ENCODE results near the gene CTNNA2. TPM values are rescaled to one million over a fixed set of nuclear protein-coding genes. Genes with fewer than 3 reads are reported as not detected.
"Not testable (repeated sequence)": the region's sequence is repeated elsewhere in the genome, so short reads cannot be mapped to it uniquely, and the experiment has no call there.

The CTNNA2 gene
- polyA plus RNA-seq, 4 donors, result 0.27 to 2.8 (median 1.3) TPM; not detected in 1

- Histone ChIP-seq H3K36me3 (ENCODE audit: control insufficient read depth in 3 of 3, insufficient read depth in 2 of 3, low read depth in 1 of 3, low read length in 3 of 3) (no peaks in the 10 kb centered on the region), H3K27me3 (ENCODE audit: control insufficient read depth in 3 of 3, insufficient read depth in 3 of 3, low read length in 3 of 3) (no peaks in the 10 kb centered on the region), H3K4me3 (ENCODE audit: low read depth in 1 of 3, low read length in 3 of 3) (no peak overlapping the region), H3K27ac (ENCODE audit: low read depth in 1 of 3, low read length in 2 of 3) (no peak overlapping the region), H3K9me3 (ENCODE audit: control insufficient read depth in 2 of 2, insufficient read depth in 1 of 2, low read depth in 1 of 2, low read length in 1 of 2) (no peaks in the 10 kb centered on the region), H3K4me1 (ENCODE audit: control insufficient read depth in 3 of 3, insufficient read depth in 2 of 3, low read depth in 1 of 3, low read length in 2 of 3) (peaks cover 0 to 8% (median 4%) of the 10 kb centered on the region in 3 donors)
- 81 to 94% (median 92%) methylated on average over 4 of the region's 4 CpGs for WGBS, 3 donors
- FAIRE-seq (no peak), DNase-seq (no peak)
Measured at GRCh38 chr2:80141007-80141726, 628.3 kb downstream of the CTNNA2 start.

- Histone ChIP-seq H3K36me3 (ENCODE audit: control insufficient read depth in 3 of 3, insufficient read depth in 2 of 3, low read depth in 1 of 3, low read length in 3 of 3) (no peaks in the 10 kb centered on the region), H3K4me3 (ENCODE audit: low read depth in 1 of 3, low read length in 3 of 3) (no peak overlapping the region), H3K4me1 (ENCODE audit: control insufficient read depth in 3 of 3, insufficient read depth in 2 of 3, low read depth in 1 of 3, low read length in 2 of 3) (peaks cover 0 to 4% (median 0%) of the 10 kb centered on the region in 3 donors), H3K27me3 (ENCODE audit: control insufficient read depth in 3 of 3, insufficient read depth in 3 of 3, low read length in 3 of 3) (no peaks in the 10 kb centered on the region), H3K9me3 (ENCODE audit: control insufficient read depth in 2 of 2, insufficient read depth in 1 of 2, low read depth in 1 of 2, low read length in 1 of 2) (no peaks in the 10 kb centered on the region), H3K27ac (ENCODE audit: low read depth in 1 of 3, low read length in 2 of 3) (no peak overlapping the region)
- DNase-seq (peak; percentile 10 to 60), FAIRE-seq (no peak)
- 72 to 74% (median 73%) methylated on average over 4 of the region's 4 CpGs for WGBS, 3 donors
Measured at GRCh38 chr2:80145499-80145898, 632.6 kb downstream of the CTNNA2 start.

GRCh38 chr2:80146757-80147156, 633.9 kb downstream of the CTNNA2 start:
- not testable (repeated sequence) for H3K36me3 ChIP-seq (ENCODE audit: control insufficient read depth in 3 of 3, insufficient read depth in 2 of 3, low read depth in 1 of 3, low read length in 3 of 3); H3K27ac ChIP-seq (ENCODE audit: low read depth in 1 of 3, low read length in 2 of 3); H3K9me3 ChIP-seq (ENCODE audit: control insufficient read depth in 2 of 2, insufficient read depth in 1 of 2, low read depth in 1 of 2, low read length in 1 of 2); FAIRE-seq; H3K4me1 ChIP-seq (ENCODE audit: control insufficient read depth in 3 of 3, insufficient read depth in 2 of 3, low read depth in 1 of 3, low read length in 2 of 3); DNase-seq; H3K27me3 ChIP-seq (ENCODE audit: control insufficient read depth in 3 of 3, insufficient read depth in 3 of 3, low read length in 3 of 3); H3K4me3 ChIP-seq (ENCODE audit: low read depth in 1 of 3, low read length in 3 of 3)
- 88 to 95% (median 91%) methylated on average over 5 of the region's 5 CpGs for WGBS, 3 donors

GRCh38 chr2:80147690-80148089, 634.8 kb downstream of the CTNNA2 start:
- Histone ChIP-seq H3K4me3 (ENCODE audit: low read depth in 1 of 3, low read length in 3 of 3) (no peak overlapping the region), H3K36me3 (ENCODE audit: control insufficient read depth in 3 of 3, insufficient read depth in 2 of 3, low read depth in 1 of 3, low read length in 3 of 3) (no peaks in the 10 kb centered on the region), H3K9me3 (ENCODE audit: control insufficient read depth in 2 of 2, insufficient read depth in 1 of 2, low read depth in 1 of 2, low read length in 1 of 2) (no peaks in the 10 kb centered on the region), H3K27me3 (ENCODE audit: control insufficient read depth in 3 of 3, insufficient read depth in 3 of 3, low read length in 3 of 3) (no peaks in the 10 kb centered on the region), H3K27ac (ENCODE audit: low read depth in 1 of 3, low read length in 2 of 3) (no peak overlapping the region), H3K4me1 (ENCODE audit: control insufficient read depth in 3 of 3, insufficient read depth in 2 of 3, low read depth in 1 of 3, low read length in 2 of 3) (peaks cover 0 to 4% (median 0%) of the 10 kb centered on the region in 3 donors)
- FAIRE-seq, result no peak
- no peak for DNase-seq
- 71 to 81% (median 76%) methylated on average over 3 of the region's 3 CpGs for WGBS, 3 donors

GRCh38 chr2:80148906-80149305, 636.1 kb downstream of the CTNNA2 start:
- DNase-seq (no peak), FAIRE-seq (no peak)

GRCh38 chr2:80149991-80150390, 637.1 kb downstream of the CTNNA2 start:
- Histone ChIP-seq H3K36me3 (ENCODE audit: control insufficient read depth in 3 of 3, insufficient read depth in 2 of 3, low read depth in 1 of 3, low read length in 3 of 3) (no peaks in the 10 kb centered on the region), H3K4me3 (ENCODE audit: low read depth in 1 of 3, low read length in 3 of 3) (no peak overlapping the region), H3K4me1 (ENCODE audit: control insufficient read depth in 3 of 3, insufficient read depth in 2 of 3, low read depth in 1 of 3, low read length in 2 of 3) (peaks cover 0 to 4% (median 0%) of the 10 kb centered on the region in 3 donors), H3K27ac (ENCODE audit: low read depth in 1 of 3, low read length in 2 of 3) (no peak overlapping the region), H3K9me3 (ENCODE audit: control insufficient read depth in 2 of 2, insufficient read depth in 1 of 2, low read depth in 1 of 2, low read length in 1 of 2) (no peaks in the 10 kb centered on the region), H3K27me3 (ENCODE audit: control insufficient read depth in 3 of 3, insufficient read depth in 3 of 3, low read length in 3 of 3) (no peaks in the 10 kb centered on the region)
- DNase-seq (no peak), FAIRE-seq (no peak)
- 68 to 90% (median 81%) methylated on average over 1 of the region's 1 CpG for WGBS, 3 donors

More at GRCh38 chr2:80148906-80149305, 636.1 kb downstream of the CTNNA2 start:
- Histone ChIP-seq H3K27me3 (ENCODE audit: control insufficient read depth in 3 of 3, insufficient read depth in 3 of 3, low read length in 3 of 3) (no peaks in the 10 kb centered on the region), H3K9me3 (ENCODE audit: control insufficient read depth in 2 of 2, insufficient read depth in 1 of 2, low read depth in 1 of 2, low read length in 1 of 2) (no peaks in the 10 kb centered on the region), H3K27ac (ENCODE audit: low read depth in 1 of 3, low read length in 2 of 3) (no peak overlapping the region), H3K36me3 (ENCODE audit: control insufficient read depth in 3 of 3, insufficient read depth in 2 of 3, low read depth in 1 of 3, low read length in 3 of 3) (no peaks in the 10 kb centered on the region), H3K4me1 (ENCODE audit: control insufficient read depth in 3 of 3, insufficient read depth in 2 of 3, low read depth in 1 of 3, low read length in 2 of 3) (peaks cover 0 to 4% (median 0%) of the 10 kb centered on the region in 3 donors), H3K4me3 (ENCODE audit: low read depth in 1 of 3, low read length in 3 of 3) (no peak overlapping the region)
- WGBS, 3 donors, result 91 to 92% (median 92%) methylated on average over 2 of the region's 2 CpGs

GRCh38 chr2:80151248-80151647, 638.4 kb downstream of the CTNNA2 start:
- Histone ChIP-seq H3K36me3 (ENCODE audit: control insufficient read depth in 3 of 3, insufficient read depth in 2 of 3, low read depth in 1 of 3, low read length in 3 of 3) (no peaks in the 10 kb centered on the region), H3K4me3 (ENCODE audit: low read depth in 1 of 3, low read length in 3 of 3) (no peak overlapping the region), H3K4me1 (ENCODE audit: control insufficient read depth in 3 of 3, insufficient read depth in 2 of 3, low read depth in 1 of 3, low read length in 2 of 3) (no peaks in the 10 kb centered on the region), H3K27ac (ENCODE audit: low read depth in 1 of 3, low read length in 2 of 3) (no peak overlapping the region), H3K9me3 (ENCODE audit: control insufficient read depth in 2 of 2, insufficient read depth in 1 of 2, low read depth in 1 of 2, low read length in 1 of 2) (no peaks in the 10 kb centered on the region), H3K27me3 (ENCODE audit: control insufficient read depth in 3 of 3, insufficient read depth in 3 of 3, low read length in 3 of 3) (no peaks in the 10 kb centered on the region)
- FAIRE-seq (no peak), DNase-seq (no peak)

- Histone ChIP-seq H3K9me3 (ENCODE audit: control insufficient read depth in 2 of 2, insufficient read depth in 1 of 2, low read depth in 1 of 2, low read length in 1 of 2) (no peaks in the 10 kb centered on the region), H3K27ac (ENCODE audit: low read depth in 1 of 3, low read length in 2 of 3) (no peak overlapping the region), H3K4me1 (ENCODE audit: control insufficient read depth in 3 of 3, insufficient read depth in 2 of 3, low read depth in 1 of 3, low read length in 2 of 3) (no peaks in the 10 kb centered on the region), H3K36me3 (ENCODE audit: control insufficient read depth in 3 of 3, insufficient read depth in 2 of 3, low read depth in 1 of 3, low read length in 3 of 3) (no peaks in the 10 kb centered on the region), H3K27me3 (ENCODE audit: control insufficient read depth in 3 of 3, insufficient read depth in 3 of 3, low read length in 3 of 3) (no peaks in the 10 kb centered on the region), H3K4me3 (ENCODE audit: low read depth in 1 of 3, low read length in 3 of 3) (no peak overlapping the region)
- 85 to 90% (median 88%) methylated on average over 3 of the region's 3 CpGs for WGBS, 3 donors
- DNase-seq (no peak), FAIRE-seq (no peak)
Measured at GRCh38 chr2:80151651-80152050, 638.8 kb downstream of the CTNNA2 start.

- no peaks in the 10 kb centered on the region for H3K36me3 ChIP-seq (ENCODE audit: control insufficient read depth in 3 of 3, insufficient read depth in 2 of 3, low read depth in 1 of 3, low read length in 3 of 3)
- FAIRE-seq, result no peak
- H3K4me3 ChIP-seq (ENCODE audit: low read depth in 1 of 3, low read length in 3 of 3), result no peak overlapping the region
- 76 to 80% (median 76%) methylated on average over 4 of the region's 4 CpGs for WGBS, 3 donors
- H3K9me3 ChIP-seq (ENCODE audit: control insufficient read depth in 2 of 2, insufficient read depth in 1 of 2, low read depth in 1 of 2, low read length in 1 of 2), result no peaks in the 10 kb centered on the region
- no peaks in the 10 kb centered on the region for H3K4me1 ChIP-seq (ENCODE audit: control insufficient read depth in 3 of 3, insufficient read depth in 2 of 3, low read depth in 1 of 3, low read length in 2 of 3)
- no peak for DNase-seq
- no peaks in the 10 kb centered on the region for H3K27me3 ChIP-seq (ENCODE audit: control insufficient read depth in 3 of 3, insufficient read depth in 3 of 3, low read length in 3 of 3)
- no peak overlapping the region for H3K27ac ChIP-seq (ENCODE audit: low read depth in 1 of 3, low read length in 2 of 3)
Measured at GRCh38 chr2:80153151-80153550, 640.3 kb downstream of the CTNNA2 start.

Data from small intestine (tissue), 7 donors.